T-helper 1 cell treated with Interleukin-12 subunit alpha and Interleukin-12 subunit beta and Interleukin-4 antibody, amounts not matched to agents 30 μg/mL and 1 μg/mL, for 36 hours (primary cell): ENCODE measurements around the gene CYB5R4.

Experiments
- H3K27ac Mint-ChIP-seq: one replicate; pipeline ENCODE4 v1.8.0; 2021; ENCODE audit warnings: mild to moderate bottlenecking, mixed read lengths
- H3K27me3 Mint-ChIP-seq: one replicate; pipeline ENCODE4 v1.8.0; 2021; ENCODE audit warnings: low read depth, mixed read lengths
- H3K36me3 Mint-ChIP-seq: one replicate; pipeline ENCODE4 v1.8.0; 2021; ENCODE audit warnings: low read depth, mixed read lengths
- H3K4me1 Mint-ChIP-seq: one replicate; pipeline ENCODE4 v1.8.0; 2021; ENCODE audit warnings: low read depth, mixed read lengths
- H3K4me3 Mint-ChIP-seq: one replicate; pipeline ENCODE4 v1.8.0; 2021; ENCODE audit warnings: mild to moderate bottlenecking, moderate library complexity, mixed read lengths
- H3K9me3 Mint-ChIP-seq: one replicate; pipeline ENCODE4 v1.8.0; 2021; ENCODE audit warnings: mixed read lengths

The CYB5R4 gene

GRCh38 chr6:83859410-83860358, at the start of gene CYB5R4:
TSS of gene CYB5R4 (plus strand) at chr6:83859689. CDS start at chr6:83859783, 94 bp downstream.
- Mint-ChIP-seq H3K27me3 (peaks cover 19% of the 10 kb centered on the region), H3K9me3 (no peaks in the 10 kb centered on the region), H3K27ac (peak within 1 kb of the TSS; percentile 91), H3K4me1 (peaks cover 23% of the 10 kb centered on the region), H3K4me3 (peak within 1 kb of the TSS; percentile 99), H3K36me3 (peaks cover 2% of the 10 kb centered on the region)

- Mint-ChIP-seq H3K27ac (no peak overlapping the region), H3K27me3 (no peaks in the 10 kb centered on the region), H3K4me3 (no peak overlapping the region), H3K36me3 (no peaks in the 10 kb centered on the region), H3K4me1 (no peaks in the 10 kb centered on the region), H3K9me3 (no peaks in the 10 kb centered on the region)
Observed at GRCh38 chr6:83812595-83812994, 46.9 kb upstream of the CYB5R4 start.

GRCh38 chr6:83815631-83816272, 43.7 kb upstream of the CYB5R4 start:
- Mint-ChIP-seq H3K27ac (no peak overlapping the region), H3K36me3 (no peaks in the 10 kb centered on the region), H3K4me3 (no peak overlapping the region), H3K4me1 (no peaks in the 10 kb centered on the region), H3K9me3 (no peaks in the 10 kb centered on the region), H3K27me3 (no peaks in the 10 kb centered on the region)

- no peaks in the 10 kb centered on the region for H3K36me3 Mint-ChIP-seq
- no peak overlapping the region for H3K4me3 Mint-ChIP-seq
- no peaks in the 10 kb centered on the region for H3K27me3 Mint-ChIP-seq
- H3K4me1 Mint-ChIP-seq: no peaks in the 10 kb centered on the region
- no peak overlapping the region for H3K27ac Mint-ChIP-seq
- H3K9me3 Mint-ChIP-seq: no peaks in the 10 kb centered on the region
Observed at GRCh38 chr6:83822629-83823169, 36.8 kb upstream of the CYB5R4 start.

GRCh38 chr6:83824388-83824801, 35.1 kb upstream of the CYB5R4 start:
- H3K27ac Mint-ChIP-seq: no peak overlapping the region
- H3K27me3 Mint-ChIP-seq: no peaks in the 10 kb centered on the region
- H3K9me3 Mint-ChIP-seq: no peaks in the 10 kb centered on the region
- H3K4me3 Mint-ChIP-seq: no peak overlapping the region
- no peaks in the 10 kb centered on the region for H3K36me3 Mint-ChIP-seq
- no peaks in the 10 kb centered on the region for H3K4me1 Mint-ChIP-seq

GRCh38 chr6:83824831-83825230, 34.7 kb upstream of the CYB5R4 start:
- Mint-ChIP-seq H3K27ac (no peak overlapping the region), H3K36me3 (no peaks in the 10 kb centered on the region), H3K4me1 (no peaks in the 10 kb centered on the region), H3K4me3 (no peak overlapping the region), H3K9me3 (no peaks in the 10 kb centered on the region), H3K27me3 (no peaks in the 10 kb centered on the region)

GRCh38 chr6:83827050-83827449, 32.4 kb upstream of the CYB5R4 start:
- no peaks in the 10 kb centered on the region for H3K36me3 Mint-ChIP-seq
- no peak overlapping the region for H3K4me3 Mint-ChIP-seq
- no peaks in the 10 kb centered on the region for H3K4me1 Mint-ChIP-seq
- no peaks in the 10 kb centered on the region for H3K27me3 Mint-ChIP-seq
- no peaks in the 10 kb centered on the region for H3K9me3 Mint-ChIP-seq
- no peak overlapping the region for H3K27ac Mint-ChIP-seq

- no peak overlapping the region for H3K4me3 Mint-ChIP-seq
- H3K9me3 Mint-ChIP-seq: no peaks in the 10 kb centered on the region
- no peak overlapping the region for H3K27ac Mint-ChIP-seq
- no peaks in the 10 kb centered on the region for H3K36me3 Mint-ChIP-seq
- no peaks in the 10 kb centered on the region for H3K4me1 Mint-ChIP-seq
- H3K27me3 Mint-ChIP-seq: peaks cover 4% of the 10 kb centered on the region
Observed at GRCh38 chr6:83838727-83839126, 20.8 kb upstream of the CYB5R4 start.

- H3K4me3 Mint-ChIP-seq: no peak overlapping the region
- no peak overlapping the region for H3K27ac Mint-ChIP-seq
- peaks cover 13% of the 10 kb centered on the region for H3K27me3 Mint-ChIP-seq
- H3K36me3 Mint-ChIP-seq: no peaks in the 10 kb centered on the region
- H3K9me3 Mint-ChIP-seq: no peaks in the 10 kb centered on the region
- no peaks in the 10 kb centered on the region for H3K4me1 Mint-ChIP-seq
Observed at GRCh38 chr6:83844170-83844569, 15.3 kb upstream of the CYB5R4 start.

- no peaks in the 10 kb centered on the region for H3K4me1 Mint-ChIP-seq
- no peaks in the 10 kb centered on the region for H3K9me3 Mint-ChIP-seq
- H3K27ac Mint-ChIP-seq: no peak overlapping the region
- no peaks in the 10 kb centered on the region for H3K36me3 Mint-ChIP-seq
- peaks cover 28% of the 10 kb centered on the region for H3K27me3 Mint-ChIP-seq
- no peak overlapping the region for H3K4me3 Mint-ChIP-seq
Observed at GRCh38 chr6:83846291-83846690, 13.2 kb upstream of the CYB5R4 start.

- Mint-ChIP-seq H3K9me3 (no peaks in the 10 kb centered on the region), H3K4me3 (no peak overlapping the region), H3K27me3 (peaks cover 35% of the 10 kb centered on the region), H3K36me3 (no peaks in the 10 kb centered on the region), H3K27ac (no peak overlapping the region), H3K4me1 (no peaks in the 10 kb centered on the region)
Observed at GRCh38 chr6:83847179-83847578, 12.3 kb upstream of the CYB5R4 start.

GRCh38 chr6:83849127-83849526, 10.4 kb upstream of the CYB5R4 start:
- Mint-ChIP-seq H3K27me3 (peaks cover 50% of the 10 kb centered on the region), H3K9me3 (no peaks in the 10 kb centered on the region), H3K4me1 (peaks cover under 1% of the 10 kb centered on the region), H3K4me3 (no peak overlapping the region), H3K27ac (no peak overlapping the region), H3K36me3 (peaks cover under 1% of the 10 kb centered on the region)

GRCh38 chr6:83849610-83850009, 9.9 kb upstream of the CYB5R4 start:
- Mint-ChIP-seq H3K9me3 (no peaks in the 10 kb centered on the region), H3K27me3 (peaks cover 55% of the 10 kb centered on the region), H3K27ac (no peak overlapping the region), H3K36me3 (peaks cover 2% of the 10 kb centered on the region), H3K4me1 (peaks cover 3% of the 10 kb centered on the region), H3K4me3 (no peak overlapping the region)

- Mint-ChIP-seq H3K36me3 (peaks cover 2% of the 10 kb centered on the region), H3K27ac (no peak overlapping the region), H3K4me1 (peaks cover 3% of the 10 kb centered on the region), H3K9me3 (no peaks in the 10 kb centered on the region), H3K27me3 (peaks cover 72% of the 10 kb centered on the region), H3K4me3 (no peak overlapping the region)
Observed at GRCh38 chr6:83852528-83853177, 6.8 kb upstream of the CYB5R4 start.
